Ishikawa (cell line): ENCODE measurements around the gene PLCG1.
A peak's percentile ranks its signal among the peaks of the same experiment; 100 is the strongest.

Experiments used
- CEBPB ChIP-seq: IDR thresholded peaks from 2 replicates; pipeline ENCODE4 v1.6.1; 2012
- CREB1 ChIP-seq: IDR thresholded peaks from 2 replicates; pipeline ENCODE4 v1.6.1; 2012; ENCODE audit warnings: low read depth
- EGR1 ChIP-seq: IDR thresholded peaks from 2 replicates; pipeline ENCODE4 v1.6.1; 2012
- EP300 ChIP-seq: IDR thresholded peaks from 2 replicates; pipeline ENCODE4 v1.6.1; 2012; ENCODE audit warnings: borderline replicate concordance
- FOXM1 ChIP-seq: IDR thresholded peaks from 2 replicates; pipeline ENCODE4 v1.6.1; 2012; ENCODE audit warnings: low read depth, borderline replicate concordance
- MAX ChIP-seq: IDR thresholded peaks from 2 replicates; pipeline ENCODE4 v1.6.1; 2012
- NFIC ChIP-seq: IDR thresholded peaks from 2 replicates; pipeline ENCODE4 v1.6.1; 2012
- RAD21 ChIP-seq: IDR thresholded peaks from 2 replicates; pipeline ENCODE4 v1.6.1; 2012; ENCODE audit warnings: low read depth
- REST ChIP-seq: IDR thresholded peaks from 2 replicates; pipeline ENCODE4 v1.6.1; 2012; ENCODE audit warnings: low read depth, mild to moderate bottlenecking
- TAF1 ChIP-seq: IDR thresholded peaks from 2 replicates; pipeline ENCODE4 v1.6.1; 2012; ENCODE audit warnings: low read depth, mild to moderate bottlenecking
- TCF12 ChIP-seq: IDR thresholded peaks from 2 replicates; pipeline ENCODE4 v1.6.1; 2012; ENCODE audit warnings: low read depth
- TEAD4 ChIP-seq: IDR thresholded peaks from 2 replicates; pipeline ENCODE4 v1.6.1; 2012
- USF1 ChIP-seq: IDR thresholded peaks from 2 replicates; pipeline ENCODE4 v1.6.1; 2012
- YY1 ChIP-seq: IDR thresholded peaks from 2 replicates; pipeline ENCODE4 v1.6.1; 2012; ENCODE audit warnings: low read depth
- ZBTB7A ChIP-seq: IDR thresholded peaks from 2 replicates; pipeline ENCODE4 v1.6.1; 2012; ENCODE audit warnings: low read depth

The PLCG1 gene

GRCh38 chr20:41171736-41172295 lies 34.5 kb downstream of the PLCG1 start:
- TF ChIP-seq TAF1 (no peak), EP300 (no peak), YY1 (no peak), NFIC (no peak), TEAD4 (no peak), EGR1 (no peak), CREB1 (no peak), REST (no peak), RAD21 (no peak), MAX (no peak), USF1 (no peak), FOXM1 (no peak), CEBPB (no peak), TCF12 (no peak), ZBTB7A (no peak)

GRCh38 chr20:41172296-41173140 lies 35.2 kb downstream of the PLCG1 start:
- no peak for TF ChIP-seq MAX
- no peak for TF ChIP-seq ZBTB7A
- no peak for TF ChIP-seq RAD21
- TF ChIP-seq NFIC, result no peak
- TF ChIP-seq EGR1, result no peak
- TF ChIP-seq CREB1, result no peak
- no peak for TF ChIP-seq EP300
- no peak for TF ChIP-seq YY1
- TF ChIP-seq CEBPB, result no peak
- no peak for TF ChIP-seq FOXM1
- TF ChIP-seq TCF12, result no peak
- TF ChIP-seq TAF1, result no peak
- TF ChIP-seq REST, result no peak
- no peak for TF ChIP-seq USF1
- no peak for TF ChIP-seq TEAD4

- TF ChIP-seq YY1 (no peak), TCF12 (no peak), TEAD4 (no peak), EP300 (no peak), RAD21 (peak; percentile 88)
These were observed 35.9 kb downstream of the PLCG1 start for GRCh38 chr20:41173161-41173721.

GRCh38 chr20:41173791-41174341 lies 36.5 kb downstream of the PLCG1 start:
- TF ChIP-seq YY1 (no peak), NFIC (no peak), REST (no peak), USF1 (no peak), EP300 (no peak), MAX (no peak), TCF12 (no peak), EGR1 (no peak), RAD21 (no peak)
